ENCODE measurements around the gene DNAJB8. TPM values are rescaled to one million over a fixed set of nuclear protein-coding genes. Genes with fewer than 3 reads are reported as not detected.

Gene DNAJB8
- polyA plus RNA-seq, 10 donors: not detected

GRCh38 chr3:128494367-128494650 lies 27.6 kb upstream of the DNAJB8 start:
- no peak for DNase-seq

- no peak for DNase-seq
Measured at GRCh38 chr3:128493570-128494366, 27.1 kb upstream of the DNAJB8 start.

- DNase-seq: no peak
Measured at GRCh38 chr3:128492671-128493569, 26.2 kb upstream of the DNAJB8 start, which contains the start of gene GATA2. TSS of gene GATA2 (minus strand) at chr3:128493201. CDS start at chr3:128487031, 6,170 bp downstream.

GRCh38 chr3:128491941-128492670 lies 25.4 kb upstream of the DNAJB8 start:
- peak in 1 of 3 donors; percentile 82 for DNase-seq

GRCh38 chr3:128491691-128491940 lies 24.9 kb upstream of the DNAJB8 start:
- DNase-seq: no peak

- peak in 1 of 3 donors; percentile 54 for DNase-seq
Measured at GRCh38 chr3:128490915-128491690, 24.4 kb upstream of the DNAJB8 start.

GRCh38 chr3:128490650-128490914 lies 23.9 kb upstream of the DNAJB8 start:
- DNase-seq: no peak

- peak in 1 of 3 donors; percentile 77 for DNase-seq
Measured at GRCh38 chr3:128489927-128490649, 23.4 kb upstream of the DNAJB8 start.

- DNase-seq: peak in 1 of 3 donors; percentile 73
Measured at GRCh38 chr3:128489674-128489926, 22.9 kb upstream of the DNAJB8 start.

- DNase-seq: peak in 1 of 3 donors; percentile 67
Measured at GRCh38 chr3:128488991-128489673, 22.4 kb upstream of the DNAJB8 start.

- DNase-seq: no peak
Measured at GRCh38 chr3:128488636-128488990, 21.9 kb upstream of the DNAJB8 start.

GRCh38 chr3:128487813-128488635 lies 21.3 kb upstream of the DNAJB8 start:
- peak; percentile 74 to 92 (median 78) for DNase-seq

- no peak for DNase-seq
Measured at GRCh38 chr3:128487538-128487812, 20.8 kb upstream of the DNAJB8 start.

GRCh38 chr3:128486681-128487537 lies 20.2 kb upstream of the DNAJB8 start:
- DNase-seq: peak in 1 of 3 donors; percentile 73

GRCh38 chr3:128486205-128486628 lies 19.5 kb upstream of the DNAJB8 start:
- no peak for DNase-seq

GRCh38 chr3:128485282-128486204 lies 18.9 kb upstream of the DNAJB8 start:
- no peak for DNase-seq

- no peak for DNase-seq
Measured at GRCh38 chr3:128484404-128485281, 18.0 kb upstream of the DNAJB8 start.
